HEK293T (cell line): Measurements from ENCODE around the gene TIMP1.

Experiments used
- CTCF ChIA-PET: fragments of 350-600 bp; formaldehyde crosslinking; extraction: SDS; loops from one replicate; lab custom pipeline; 2021; ENCODE audit warnings: antibody characterized with exemption, inconsistent platforms; lab: Yijun Ruan, JAX
- POLR2A ChIA-PET: fragments of 350-600 bp; formaldehyde crosslinking; extraction: SDS; loops from one replicate; lab custom pipeline; 2020; ENCODE audit warnings: antibody characterized with exemption, inconsistent platforms; lab: Yijun Ruan, JAX
- DNase-seq: peaks from one replicate; pipeline ENCODE4 v3.0.0; 2012; ENCODE audit warnings: mixed read lengths; ENCODE audit errors: extremely low spot score
- ARNT ChIP-seq: fragments of 450-650 bp; IDR thresholded peaks from 2 replicates; pipeline ENCODE4 v1.6.1; 2017; ENCODE audit warnings: mild to moderate bottlenecking
- BHLHE40 ChIP-seq: fragments of 450-650 bp; IDR thresholded peaks from 2 replicates; pipeline ENCODE4 v1.6.1; 2016; ENCODE audit warnings: mild to moderate bottlenecking, moderate library complexity, borderline replicate concordance
- CTBP1 ChIP-seq: fragments of 450-650 bp; IDR thresholded peaks from 2 replicates; pipeline ENCODE4 v1.6.1; 2016; ENCODE audit warnings: borderline replicate concordance
- ELF4 ChIP-seq: fragments of 450-650 bp; IDR thresholded peaks from 2 replicates; pipeline ENCODE4 v1.6.1; 2017; ENCODE audit warnings: antibody characterized with exemption
- FOXA1 ChIP-seq: fragments of 450-650 bp; IDR thresholded peaks from 2 replicates; pipeline ENCODE4 v1.6.1; 2016; ENCODE audit warnings: mild to moderate bottlenecking
- FOXK2 ChIP-seq: fragments of 450-650 bp; IDR thresholded peaks from 2 replicates; pipeline ENCODE4 v1.6.1; 2016; ENCODE audit warnings: mild to moderate bottlenecking
- FOXM1 ChIP-seq: fragments of 450-650 bp; IDR thresholded peaks from 2 replicates; pipeline ENCODE4 v1.6.1; 2017; ENCODE audit warnings: mild to moderate bottlenecking, borderline replicate concordance
- HDGF ChIP-seq: fragments of 450-650 bp; IDR thresholded peaks from 2 replicates; pipeline ENCODE4 v1.6.1; 2017; ENCODE audit warnings: antibody characterized with exemption, borderline replicate concordance
- L3MBTL2 ChIP-seq: fragments of 450-650 bp; conservative IDR thresholded peaks from 2 replicates; pipeline ENCODE4 v1.6.1; 2016; ENCODE audit warnings: mild to moderate bottlenecking
- LEF1 ChIP-seq: fragments of 450-650 bp; IDR thresholded peaks from 2 replicates; pipeline ENCODE4 v1.6.1; 2017; ENCODE audit warnings: mild to moderate bottlenecking, borderline replicate concordance
- NFRKB ChIP-seq: fragments of 450-650 bp; IDR thresholded peaks from 2 replicates; pipeline ENCODE4 v1.6.1; 2016; ENCODE audit warnings: mild to moderate bottlenecking, moderate library complexity
- PKNOX1 ChIP-seq: fragments of 450-650 bp; IDR thresholded peaks from 2 replicates; pipeline ENCODE4 v1.6.1; 2016
- SP1 ChIP-seq: fragments of 450-650 bp; IDR thresholded peaks from 2 replicates; pipeline ENCODE4 v1.6.1; 2017
- SUZ12 ChIP-seq: fragments of 450-650 bp; IDR thresholded peaks from 2 replicates; pipeline ENCODE4 v1.6.1; 2016; ENCODE audit warnings: mild to moderate bottlenecking
- TARDBP ChIP-seq: fragments of 450-650 bp; IDR thresholded peaks from 2 replicates; pipeline ENCODE4 v1.6.1; 2016
- ZNF384 ChIP-seq: fragments of 450-650 bp; IDR thresholded peaks from 2 replicates; pipeline ENCODE4 v1.6.1; 2016

Gene TIMP1

GRCh38 chrX:47618923-47619485 lies 36.8 kb downstream of the TIMP1 start:
- no peak for DNase-seq
- CTCF ChIA-PET, result no interaction called here
- POLR2A ChIA-PET, result no interaction called here
- TF ChIP-seq SUZ12 (no peak), ARNT (no peak), ZNF384 (no peak), FOXA1 (no peak), TARDBP (no peak), CTBP1 (no peak), FOXK2 (no peak), NFRKB (no peak), L3MBTL2 (no peak), BHLHE40 (no peak), LEF1 (no peak), PKNOX1 (no peak), ELF4 (no peak), SP1 (no peak), FOXM1 (no peak), HDGF (no peak)

GRCh38 chrX:47619486-47620302 lies 37.5 kb downstream of the TIMP1 start, which contains the start of gene SYN1:
Gene SYN1, minus strand, starts transcription at chrX:47619857. Its CDS starts 129 bp downstream, at chrX:47619728.
- no peak for TF ChIP-seq FOXM1
- TF ChIP-seq L3MBTL2, result no peak
- TF ChIP-seq NFRKB, result no peak
- no peak for TF ChIP-seq CTBP1
- TF ChIP-seq ZNF384, result no peak
- TF ChIP-seq BHLHE40, result no peak
- no peak for TF ChIP-seq LEF1
- TF ChIP-seq FOXA1, result no peak
- TF ChIP-seq PKNOX1, result no peak
- ChIA-PET POLR2A (no interaction called here), CTCF (no interaction called here)
- peak; percentile 84 for DNase-seq

- POLR2A ChIA-PET, result no interaction called here
- no peak for TF ChIP-seq FOXK2
- no peak for TF ChIP-seq LEF1
- TF ChIP-seq NFRKB, result no peak
- no peak for TF ChIP-seq L3MBTL2
- no peak for TF ChIP-seq HDGF
- no peak for TF ChIP-seq SUZ12
- no peak for TF ChIP-seq ELF4
- no peak for TF ChIP-seq SP1
- TF ChIP-seq ARNT, result no peak
- no peak for TF ChIP-seq ZNF384
- TF ChIP-seq FOXM1, result no peak
- TF ChIP-seq FOXA1, result no peak
- TF ChIP-seq BHLHE40, result no peak
- no peak for TF ChIP-seq PKNOX1
- TF ChIP-seq TARDBP, result no peak
- TF ChIP-seq CTBP1, result no peak
- CTCF ChIA-PET, result no interaction called here
- no peak for DNase-seq
Measured at GRCh38 chrX:47620303-47620685, 38.1 kb downstream of the TIMP1 start.

- CTCF ChIA-PET, result no interaction called here
- no peak for TF ChIP-seq BHLHE40
- no peak for TF ChIP-seq L3MBTL2
- TF ChIP-seq ZNF384, result no peak
- no peak for TF ChIP-seq FOXK2
- no peak for TF ChIP-seq FOXA1
- TF ChIP-seq SP1, result no peak
- no peak for TF ChIP-seq ARNT
- no peak for TF ChIP-seq LEF1
- TF ChIP-seq PKNOX1, result no peak
- TF ChIP-seq HDGF, result no peak
- TF ChIP-seq SUZ12, result no peak
- TF ChIP-seq NFRKB, result no peak
- no peak for TF ChIP-seq FOXM1
- TF ChIP-seq ELF4, result no peak
- POLR2A ChIA-PET, result no interaction called here
- DNase-seq, result no peak
Measured at GRCh38 chrX:47621851-47622250, 39.6 kb downstream of the TIMP1 start.

- POLR2A ChIA-PET, result interaction anchor here (0.9 to 1.1 kb wide), 3 partner anchors 9 to 82 kb away, joined by 3 to 6 read pairs (median 3); no protein-coding TSS in a partner anchor
- CTCF ChIA-PET, result no interaction called here
- no peak for TF ChIP-seq BHLHE40
- TF ChIP-seq CTBP1, result no peak
- TF ChIP-seq SP1, result no peak
- no peak for TF ChIP-seq ARNT
- no peak for TF ChIP-seq FOXM1
- TF ChIP-seq L3MBTL2, result peak; percentile 67
- TF ChIP-seq PKNOX1, result peak; percentile 93
Measured at GRCh38 chrX:47623540-47624027, 41.3 kb downstream of the TIMP1 start.

More at GRCh38 chrX:47623540-47624027, 41.3 kb downstream of the TIMP1 start:
- peak; percentile 83 for DNase-seq
